GM18502 (cell line): ENCODE results near the gene CAPN10.
"Not testable (repeated sequence)": the region's sequence is repeated elsewhere in the genome, so short reads cannot be mapped to it uniquely, and the experiment has no call there.

Experiments
- ATAC-seq: cut with Tn5 transposase; IDR thresholded peaks from one replicate; pipeline ENCODE4 v1.9.1; 2021; ENCODE audit warnings: mild to moderate bottlenecking; ENCODE audit not compliant: unreplicated experiment, poor library complexity

Gene CAPN10

GRCh38 chr2:240599141-240599583 is 12.6 kb downstream of the CAPN10 start:
- ATAC-seq: no peak

DNA sequence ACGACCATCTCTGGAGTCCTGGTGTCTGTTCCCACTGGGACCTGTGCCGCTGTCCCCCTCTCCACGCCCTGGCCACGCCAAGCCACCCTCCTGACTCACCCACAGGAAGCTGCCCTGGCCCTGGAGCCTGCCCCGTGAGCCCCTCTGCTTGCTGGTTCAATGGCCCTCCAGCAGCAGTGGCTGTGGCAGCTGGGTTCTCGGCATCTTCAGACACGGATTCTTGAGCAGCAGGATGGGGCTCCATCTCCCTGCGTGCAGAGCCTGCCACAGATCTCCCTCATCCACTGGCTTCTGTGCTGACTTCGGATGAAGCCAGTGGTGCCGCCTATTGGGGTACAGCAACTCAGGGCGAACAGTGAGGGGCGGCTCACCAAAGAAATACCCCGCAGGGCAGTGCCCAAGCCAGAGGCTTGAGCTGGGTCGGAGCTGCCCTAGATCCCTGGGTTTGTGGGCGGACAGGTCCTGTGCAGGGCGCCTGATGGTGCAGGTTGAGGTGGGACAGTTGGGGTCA is 14.0 kb downstream of the CAPN10 start:
- no peak for ATAC-seq

GRCh38 chr2:240601061-240601830 is 14.7 kb downstream of the CAPN10 start:
- ATAC-seq: no peak

DNA sequence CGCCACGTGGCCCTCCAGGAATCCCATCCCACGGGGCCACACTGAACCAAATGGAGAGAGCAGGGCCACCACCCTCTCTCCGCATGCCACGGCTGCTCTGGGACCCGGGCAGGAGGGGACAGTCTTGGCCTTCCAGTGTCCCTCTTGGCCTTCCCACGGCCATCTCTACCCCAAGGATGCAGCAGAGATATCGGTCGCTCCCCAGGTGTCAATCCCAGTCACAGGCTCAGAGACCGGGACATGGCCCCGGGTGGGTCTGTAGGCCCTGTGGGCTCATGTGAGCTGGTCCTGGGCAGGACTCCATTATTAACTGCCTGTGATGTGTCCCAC is 15.3 kb downstream of the CAPN10 start:
- ATAC-seq: no peak

- no peak for ATAC-seq
Observed at GRCh38 chr2:240602266-240603050, 15.9 kb downstream of the CAPN10 start.

- no peak for ATAC-seq
Observed at GRCh38 chr2:240603081-240603835, 16.7 kb downstream of the CAPN10 start.

DNA sequence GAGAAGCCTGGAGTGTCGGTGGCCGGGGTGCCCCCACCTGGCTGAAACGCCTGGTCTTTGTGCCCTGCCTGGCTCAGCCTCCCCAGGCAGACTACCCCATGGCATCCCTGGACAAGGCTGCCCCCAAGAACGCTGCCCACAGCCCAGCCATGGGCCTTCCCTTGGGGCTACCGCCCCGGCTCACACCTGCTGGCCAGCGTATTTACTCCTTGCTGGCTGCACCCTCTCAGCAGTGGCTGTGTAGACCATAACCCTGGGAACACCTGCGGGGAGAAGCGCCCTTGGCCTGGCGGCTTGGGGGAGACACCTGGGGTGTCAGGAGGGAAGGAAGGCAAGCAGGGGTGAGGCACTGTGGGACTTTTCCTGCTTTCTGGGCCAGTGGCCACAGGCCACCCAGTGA is 17.3 kb downstream of the CAPN10 start:
- ATAC-seq: no peak

DNA sequence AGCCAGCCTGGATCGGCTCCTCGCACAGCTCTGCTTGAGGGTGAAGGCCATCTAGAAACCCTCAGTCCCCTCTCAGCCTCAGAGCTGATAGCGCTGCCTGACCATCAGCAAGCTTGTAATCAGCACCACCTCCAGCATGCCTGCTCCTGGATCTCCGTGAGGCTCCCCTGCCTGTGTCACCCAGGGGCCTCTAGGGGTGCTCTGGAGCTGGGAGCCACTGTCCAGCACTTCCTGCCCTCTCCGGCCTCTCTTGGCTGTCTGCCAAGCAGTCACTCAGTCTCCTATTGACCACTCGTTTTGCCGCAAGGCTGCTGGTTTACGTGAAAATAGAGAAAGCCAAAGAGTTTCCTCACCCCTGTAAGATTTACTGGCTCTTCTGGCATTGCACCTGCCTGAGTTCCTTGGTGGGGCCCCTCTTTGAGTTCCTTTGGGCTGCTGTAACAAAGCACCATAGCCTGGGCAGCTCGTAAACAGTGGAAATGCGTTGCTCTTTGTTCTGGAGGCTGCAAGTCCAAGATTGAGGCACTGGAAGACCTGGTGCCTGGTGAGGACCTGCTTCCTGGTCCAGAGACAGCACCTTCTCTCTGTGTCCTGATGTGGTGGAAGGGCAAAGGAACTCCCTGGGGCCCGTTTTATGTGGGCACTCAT is 17.9 kb downstream of the CAPN10 start:
- no peak for ATAC-seq

GRCh38 chr2:240604939-240605716 is 18.6 kb downstream of the CAPN10 start:
- no peak for ATAC-seq

DNA sequence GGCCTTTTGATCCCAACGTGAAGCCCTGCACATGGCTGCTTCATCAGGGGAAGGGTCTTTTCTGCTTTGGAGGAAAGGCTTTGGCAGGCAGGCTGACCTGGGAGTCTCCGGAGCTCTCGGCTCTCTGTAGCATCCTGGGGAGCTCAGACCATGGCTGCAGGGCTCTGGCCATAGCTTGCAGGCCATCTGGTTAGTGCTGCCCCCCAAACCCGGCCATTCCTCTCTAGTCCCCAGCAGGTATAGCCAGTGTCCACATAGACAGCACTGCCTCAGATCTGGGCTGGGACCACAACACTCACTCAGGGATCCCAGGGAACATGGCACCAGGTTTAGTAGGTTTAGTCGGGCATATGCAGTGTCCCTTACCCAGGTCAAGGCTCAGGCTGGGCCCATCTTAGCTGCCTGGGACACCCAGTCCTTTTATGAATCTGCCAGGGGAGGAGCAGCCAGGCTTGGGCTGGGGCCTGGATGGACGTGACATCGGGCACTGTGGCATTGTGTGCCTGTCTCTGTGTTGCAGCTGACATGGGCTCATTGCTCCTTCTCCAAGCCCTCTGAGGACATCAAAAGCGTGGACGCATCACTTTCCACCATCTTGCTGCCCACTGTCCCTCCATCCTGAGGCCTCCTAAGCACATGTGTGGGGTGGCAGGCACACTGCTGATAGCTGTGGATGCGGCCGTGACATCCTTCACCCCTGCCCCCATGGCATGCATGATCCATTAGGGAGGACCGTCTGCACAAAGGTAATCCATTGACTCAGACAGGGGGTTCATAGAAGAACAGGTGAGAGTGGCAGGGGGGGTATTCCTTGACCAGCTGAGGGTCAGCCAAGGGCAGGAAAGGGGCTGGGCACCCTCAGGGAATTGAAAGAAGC is 19.6 kb downstream of the CAPN10 start:
- ATAC-seq: no peak

DNA sequence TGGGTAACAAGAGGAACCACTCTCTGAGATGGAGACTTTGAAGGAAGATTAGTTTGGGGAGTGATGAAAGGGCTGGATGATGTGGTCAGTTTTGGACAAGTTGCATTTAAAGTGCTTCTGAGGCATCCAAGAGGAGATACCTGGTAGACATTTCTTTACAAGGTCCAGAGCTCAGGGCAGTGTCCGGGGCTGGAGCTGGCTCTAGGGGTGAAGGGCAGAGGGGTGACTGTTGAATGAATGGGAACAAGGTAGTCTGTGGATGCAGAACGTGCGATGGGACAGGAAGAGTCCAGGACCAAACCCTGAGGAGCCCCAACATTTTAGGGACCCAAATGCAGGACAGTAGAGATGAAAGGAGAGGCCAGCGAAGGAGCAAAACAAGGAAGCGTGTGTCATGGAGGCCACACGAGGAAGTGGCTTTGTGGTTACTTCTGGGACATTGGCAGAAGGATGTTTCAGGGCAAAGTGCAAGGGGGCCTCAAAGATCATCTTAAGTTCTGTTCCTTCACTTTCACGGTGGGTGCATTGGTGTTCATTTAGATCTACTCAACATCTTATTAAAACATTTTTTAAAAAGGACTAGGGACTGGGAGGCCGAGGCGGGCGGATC is 25.2 kb downstream of the CAPN10 start:
- no peak for ATAC-seq

- ATAC-seq: no peak
Observed at GRCh38 chr2:240613781-240614180, 27.2 kb downstream of the CAPN10 start.

DNA sequence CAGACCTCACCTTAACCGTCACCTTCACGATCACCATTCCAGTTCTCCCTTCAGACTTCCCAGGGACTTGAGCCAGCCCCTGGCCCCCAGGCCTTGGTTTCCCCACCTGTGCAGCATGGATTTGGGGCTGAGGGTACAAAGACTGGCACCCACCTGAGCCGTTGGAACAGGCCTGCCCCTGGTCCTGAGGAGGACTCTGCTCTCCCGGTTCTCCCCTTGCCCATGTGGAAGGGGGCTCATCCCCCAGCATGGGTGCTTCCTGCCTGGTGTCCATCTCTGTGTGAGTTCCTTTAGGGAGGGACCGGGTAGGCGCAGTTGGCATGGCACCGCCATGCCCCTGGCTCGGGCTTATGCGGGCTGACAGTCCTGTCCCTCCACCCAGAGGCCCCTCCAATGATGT is 27.9 kb downstream of the CAPN10 start:
- no peak for ATAC-seq

DNA sequence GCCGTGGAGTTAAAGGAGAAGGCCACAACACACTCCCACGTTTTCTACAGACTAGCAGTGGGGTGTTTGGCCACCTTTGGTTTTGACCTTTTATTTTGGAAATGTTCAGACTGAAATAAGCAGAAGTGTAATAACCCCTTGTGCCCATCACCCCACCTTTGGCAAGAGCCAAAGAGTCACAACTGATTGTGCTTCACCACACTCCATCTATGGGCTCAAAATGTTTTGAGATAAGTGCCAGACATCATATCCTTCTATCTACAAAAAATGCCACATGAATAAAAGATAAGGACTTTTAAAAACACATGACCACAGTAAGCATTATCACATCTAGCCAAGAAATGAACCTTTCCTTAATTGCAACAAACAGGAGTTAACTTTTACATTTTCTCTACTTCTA is 28.9 kb downstream of the CAPN10 start:
- no peak for ATAC-seq

DNA sequence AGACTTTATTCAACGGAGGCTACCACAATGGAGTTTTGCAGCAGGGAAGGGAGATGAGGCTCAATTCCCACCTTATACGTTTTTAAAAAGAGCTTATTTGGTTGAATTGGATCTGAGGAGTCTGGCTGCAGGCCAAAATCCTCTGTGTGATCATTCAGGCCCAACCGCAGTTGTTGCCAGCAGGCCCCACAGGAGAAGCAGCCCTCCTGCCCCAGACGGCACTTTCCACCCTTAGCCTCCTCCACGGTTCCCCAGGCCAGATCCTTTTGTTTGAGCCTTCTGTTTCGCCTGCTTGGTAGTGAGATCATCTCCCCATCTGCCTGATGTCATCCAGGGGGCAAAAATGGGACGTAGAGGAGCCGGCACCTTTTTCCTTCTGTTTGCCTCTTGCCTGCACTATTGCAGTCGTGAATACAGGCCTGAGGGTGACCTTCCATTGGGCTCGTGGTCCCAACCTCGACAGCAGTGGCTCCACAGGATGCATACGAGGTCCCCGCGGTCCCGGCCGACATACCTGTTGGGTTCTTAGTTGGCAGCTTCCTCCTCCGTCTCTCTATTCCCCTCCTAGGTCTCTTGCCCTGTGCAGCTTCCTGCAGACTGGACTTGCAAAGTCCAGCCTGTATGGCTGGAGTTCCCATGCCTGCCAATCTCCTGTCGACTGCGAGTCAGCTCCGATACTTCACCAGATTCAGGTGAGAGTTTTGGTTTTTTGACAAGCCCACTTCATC is 29.4 kb downstream of the CAPN10 start:
- no peak for ATAC-seq

DNA sequence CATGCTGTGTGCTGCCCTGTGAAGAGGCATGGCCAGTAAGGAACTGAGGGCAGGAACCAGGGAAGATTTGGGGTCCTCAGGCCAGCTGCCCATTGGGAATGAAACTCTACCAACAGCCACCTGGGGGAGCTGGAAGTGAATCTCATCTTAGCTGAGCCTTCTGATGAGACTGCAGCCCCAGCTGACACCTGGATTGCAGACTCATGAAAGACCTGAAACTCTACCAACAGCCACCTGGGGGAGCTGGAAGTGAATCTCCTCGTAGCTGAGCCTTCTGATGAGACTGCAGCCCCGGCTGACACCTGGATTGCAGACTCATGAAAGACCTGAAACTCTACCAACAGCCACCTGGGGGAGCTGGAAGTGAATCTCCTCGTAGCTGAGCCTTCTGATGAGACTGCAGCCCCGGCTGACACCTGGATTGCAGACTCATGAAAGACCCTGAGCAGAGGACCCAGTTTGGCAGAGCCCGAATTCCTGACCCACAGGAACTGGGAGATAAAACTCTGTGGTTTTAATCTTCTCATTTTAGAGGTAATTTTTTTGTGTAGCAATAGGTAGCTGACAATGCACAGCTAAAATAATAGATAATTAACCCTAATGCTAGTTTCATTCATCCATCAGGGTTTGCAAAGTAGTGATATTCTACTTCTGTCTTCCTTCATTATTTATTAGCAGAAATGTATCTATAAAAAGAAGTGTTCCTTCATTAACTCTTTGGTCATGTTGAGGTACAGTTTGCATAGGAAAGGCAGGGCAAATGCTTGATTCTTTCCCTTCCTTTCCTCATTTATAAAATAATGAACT is 30.5 kb downstream of the CAPN10 start:
- ATAC-seq: not testable (repeated sequence)

DNA sequence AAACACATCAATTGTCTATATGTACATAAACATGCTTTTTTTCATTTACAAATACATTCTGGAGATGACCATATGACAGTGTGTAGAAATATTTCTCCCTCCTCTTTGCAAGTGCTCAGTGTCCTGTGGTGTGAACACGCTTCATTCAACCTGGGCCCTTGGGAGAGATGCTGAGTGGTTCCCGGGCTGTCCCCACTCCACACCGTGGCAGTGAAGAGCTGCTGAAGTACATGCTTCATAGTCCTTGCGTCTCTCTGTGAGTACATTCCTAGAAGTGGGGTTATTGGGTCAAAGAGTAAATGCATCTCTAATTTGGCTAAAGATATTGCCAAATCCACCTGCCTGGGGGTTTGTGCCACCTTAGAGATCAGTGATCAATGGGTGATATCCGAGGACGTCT is 32.2 kb downstream of the CAPN10 start:
- no peak for ATAC-seq
